GM12878 (cell line): Measurements from ENCODE around the gene ZNF385C.

Experiments used
- BHLHE40 ChIP-seq, 2 experiments: fragments of 450-650 bp in 1 of 2; IDR thresholded peaks; 2 replicates each; pipeline ENCODE4 v1.6.1; 2011 to 2017; ENCODE audit warnings: low read depth in 2 of 2, borderline replicate concordance in 1 of 2, improper control_type of control experiment in 1 of 2, low read length in 1 of 2, mild to moderate bottlenecking in 1 of 2
- CBX5 ChIP-seq: sonication (generic); IDR thresholded peaks from 2 replicates; pipeline ENCODE4 v1.6.1; 2016; ENCODE audit warnings: low read depth, moderate library complexity, mild to moderate bottlenecking, inconsistent platforms
- EZH2 ChIP-seq: IDR thresholded peaks from 2 replicates; pipeline ENCODE4 v1.6.1; 2012; ENCODE audit warnings: low read depth, mild to moderate bottlenecking, control low read depth, inconsistent platforms, low read length, borderline replicate concordance; ENCODE audit not compliant: control insufficient read depth
- POLR2AphosphoS2 ChIP-seq: IDR thresholded peaks from 2 replicates; pipeline ENCODE4 v1.6.1; 2011; ENCODE audit warnings: low read depth, mild to moderate bottlenecking, low read length, improper control_type of control experiment, moderate library complexity
- STAT3 ChIP-seq: IDR thresholded peaks from 2 replicates; pipeline ENCODE4 v1.6.1; 2011; ENCODE audit warnings: low read depth, low read length, improper control_type of control experiment
- TF ChIP-seq, protein P1 (sequence below), 3 experiments: IDR thresholded peaks in 2 of 3; conservative IDR thresholded peaks in 1 of 3; 2 replicates each; pipeline ENCODE4 v1.5.1; 2011; ENCODE audit warnings: low read depth in 3 of 3, low read length in 3 of 3, mild to moderate bottlenecking in 3 of 3, control low read depth in 2 of 3, moderate library complexity in 2 of 3, inconsistent platforms in 1 of 3, mixed read lengths in 1 of 3; ENCODE audit not compliant: control insufficient read depth in 2 of 3, insufficient read depth in 1 of 3; ENCODE audit errors: extremely low read depth in 1 of 3

- no peak for TF ChIP-seq BHLHE40 (IDR thresholded peaks at IDR 0.05; ENCODE audit: borderline replicate concordance in 1 of 2, low read depth in 2 of 2, low read length in 1 of 2)
- TF ChIP-seq, protein P1, sequence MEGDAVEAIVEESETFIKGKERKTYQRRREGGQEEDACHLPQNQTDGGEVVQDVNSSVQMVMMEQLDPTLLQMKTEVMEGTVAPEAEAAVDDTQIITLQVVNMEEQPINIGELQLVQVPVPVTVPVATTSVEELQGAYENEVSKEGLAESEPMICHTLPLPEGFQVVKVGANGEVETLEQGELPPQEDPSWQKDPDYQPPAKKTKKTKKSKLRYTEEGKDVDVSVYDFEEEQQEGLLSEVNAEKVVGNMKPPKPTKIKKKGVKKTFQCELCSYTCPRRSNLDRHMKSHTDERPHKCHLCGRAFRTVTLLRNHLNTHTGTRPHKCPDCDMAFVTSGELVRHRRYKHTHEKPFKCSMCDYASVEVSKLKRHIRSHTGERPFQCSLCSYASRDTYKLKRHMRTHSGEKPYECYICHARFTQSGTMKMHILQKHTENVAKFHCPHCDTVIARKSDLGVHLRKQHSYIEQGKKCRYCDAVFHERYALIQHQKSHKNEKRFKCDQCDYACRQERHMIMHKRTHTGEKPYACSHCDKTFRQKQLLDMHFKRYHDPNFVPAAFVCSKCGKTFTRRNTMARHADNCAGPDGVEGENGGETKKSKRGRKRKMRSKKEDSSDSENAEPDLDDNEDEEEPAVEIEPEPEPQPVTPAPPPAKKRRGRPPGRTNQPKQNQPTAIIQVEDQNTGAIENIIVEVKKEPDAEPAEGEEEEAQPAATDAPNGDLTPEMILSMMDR (IDR thresholded peaks at IDR 0.05 in 2 of 3, conservative IDR thresholded peaks at IDR 0.05 in 1 of 3; ENCODE audit: control insufficient read depth in 2 of 3, extremely low read depth in 1 of 3, insufficient read depth in 1 of 3, low read depth in 3 of 3, low read length in 3 of 3), result no peak
- TF ChIP-seq POLR2AphosphoS2, result no peak
- TF ChIP-seq CBX5, result no peak
- no peak for TF ChIP-seq EZH2
- TF ChIP-seq STAT3, result no peak
These were observed 38.4 kb upstream of the ZNF385C start for GRCh38 chr17:42136654-42137051.
